ENCODE data around the gene SCAANT1. TPM values are rescaled to one million over a fixed set of nuclear protein-coding genes. Genes with fewer than 3 reads are reported as not detected.

The SCAANT1 gene
- total RNA-seq, 2 experiments from 2014 or later = not detected

DNA sequence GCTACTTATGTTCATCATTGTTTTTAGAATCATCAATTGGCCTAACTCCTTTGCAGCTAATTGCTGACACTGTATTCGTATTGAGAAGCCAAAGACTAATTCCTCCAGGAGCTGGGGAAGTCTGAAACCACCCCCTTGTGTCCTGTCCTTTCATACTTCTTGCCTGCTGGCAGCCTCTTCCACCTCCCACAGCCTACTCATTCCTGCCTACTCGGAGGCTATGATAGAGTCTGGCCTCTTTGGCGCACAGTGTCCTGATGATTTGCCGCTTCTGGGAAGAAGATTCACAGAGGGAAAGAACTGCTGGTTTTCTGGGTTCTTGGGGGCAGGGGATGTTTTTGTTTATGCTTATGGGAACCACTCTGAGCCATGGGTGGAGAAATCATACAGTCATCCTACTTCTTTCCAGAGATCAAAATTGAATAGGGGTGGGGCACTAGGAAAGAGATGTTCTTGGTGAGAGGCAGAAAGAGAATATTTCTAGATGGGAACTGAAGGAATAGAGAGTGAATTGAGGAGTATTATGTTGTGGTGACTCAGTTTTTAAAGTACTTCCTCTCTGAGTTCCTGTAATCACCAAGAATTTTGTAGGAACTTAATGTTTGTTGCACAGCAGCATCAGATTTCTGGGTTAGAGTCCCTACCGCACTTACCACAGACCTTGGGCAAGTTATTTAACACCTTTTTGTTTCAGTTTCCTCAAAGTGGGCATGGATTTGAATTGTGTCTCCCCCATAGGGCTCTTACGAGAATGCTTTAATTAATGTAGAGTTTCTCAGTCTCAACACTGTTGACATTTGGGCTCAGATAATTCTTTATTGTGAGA is 22.1 kb upstream of the SCAANT1 start:
- TF ChIP-seq, protein P1, sequence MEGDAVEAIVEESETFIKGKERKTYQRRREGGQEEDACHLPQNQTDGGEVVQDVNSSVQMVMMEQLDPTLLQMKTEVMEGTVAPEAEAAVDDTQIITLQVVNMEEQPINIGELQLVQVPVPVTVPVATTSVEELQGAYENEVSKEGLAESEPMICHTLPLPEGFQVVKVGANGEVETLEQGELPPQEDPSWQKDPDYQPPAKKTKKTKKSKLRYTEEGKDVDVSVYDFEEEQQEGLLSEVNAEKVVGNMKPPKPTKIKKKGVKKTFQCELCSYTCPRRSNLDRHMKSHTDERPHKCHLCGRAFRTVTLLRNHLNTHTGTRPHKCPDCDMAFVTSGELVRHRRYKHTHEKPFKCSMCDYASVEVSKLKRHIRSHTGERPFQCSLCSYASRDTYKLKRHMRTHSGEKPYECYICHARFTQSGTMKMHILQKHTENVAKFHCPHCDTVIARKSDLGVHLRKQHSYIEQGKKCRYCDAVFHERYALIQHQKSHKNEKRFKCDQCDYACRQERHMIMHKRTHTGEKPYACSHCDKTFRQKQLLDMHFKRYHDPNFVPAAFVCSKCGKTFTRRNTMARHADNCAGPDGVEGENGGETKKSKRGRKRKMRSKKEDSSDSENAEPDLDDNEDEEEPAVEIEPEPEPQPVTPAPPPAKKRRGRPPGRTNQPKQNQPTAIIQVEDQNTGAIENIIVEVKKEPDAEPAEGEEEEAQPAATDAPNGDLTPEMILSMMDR (conservative IDR thresholded peaks at IDR 0.05; ENCODE audit: low read length) = no peak
- TF ChIP-seq EZH2phosphoT487 (IDR thresholded peaks at IDR 0.05; ENCODE audit: borderline replicate concordance, low read depth, low read length) = no peak

DNA sequence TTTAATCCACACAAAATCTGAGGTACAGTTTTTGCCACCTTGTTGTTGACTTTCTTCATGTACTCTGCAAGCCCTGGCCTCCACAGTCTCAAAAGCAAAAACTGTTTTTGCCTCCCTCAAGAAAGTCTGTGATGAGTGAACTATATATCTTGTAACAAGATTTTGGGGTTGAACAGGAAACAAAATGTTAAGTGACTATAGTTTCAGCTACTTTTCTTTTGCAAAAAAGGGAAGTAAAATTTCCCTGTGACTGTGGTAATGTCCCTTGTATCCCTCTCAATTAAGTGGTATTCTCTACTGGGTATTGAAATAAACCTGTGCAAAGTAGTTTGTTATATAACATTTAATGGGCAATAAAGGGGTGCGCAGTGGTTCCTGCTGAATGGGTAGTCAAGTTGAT is 21.3 kb upstream of the SCAANT1 start:
- Histone ChIP-seq H2AFZ (ENCODE audit: low read length) (no peak overlapping the region), H3K27ac (ENCODE audit: low read depth, low read length, poor library complexity, severe bottlenecking) (peak overlapping the region; percentile 78), H3K4me3 (ENCODE audit: low read depth, low read length, poor library complexity, severe bottlenecking) (peak overlapping the region; percentile 25), H3K4me2 (ENCODE audit: low read length) (peak overlapping the region; percentile 73), H3K9me3 (ENCODE audit: low read length) (no peaks in the 10 kb centered on the region), H3K9me2 (ENCODE audit: insufficient read depth, low read length) (no peaks in the 10 kb centered on the region), H4K20me1 (ENCODE audit: insufficient read depth, low read length) (peaks cover 38% of the 10 kb centered on the region), H3K79me2 (ENCODE audit: insufficient read depth, low read depth, low read length) (peaks cover 73% of the 10 kb centered on the region; the same call in 1 of the 2 replicates), H3K36me3 (ENCODE audit: insufficient read depth, low read length) (peaks cover 59% of the 10 kb centered on the region), H3K4me1 (ENCODE audit: insufficient read depth, low read length, poor library complexity, severe bottlenecking) (peaks cover 64% of the 10 kb centered on the region)
- BruUV-seq (replicated peaks) = no TSS peak
- intact Hi-C loops (cut with micrococcal nuclease; ENCODE audit: unreplicated experiment) = no loop called here
- POLR2A ChIA-PET = interaction anchor here (0.8 kb wide), 1 partner anchor 15 kb away, joined by 4 read pairs; no protein-coding TSS in a partner anchor
- CTCF ChIA-PET (ENCODE audit: unreplicated experiment) = no interaction called here
- TF ChIP-seq EZH2phosphoT487 (IDR thresholded peaks at IDR 0.05; ENCODE audit: borderline replicate concordance, low read depth, low read length) = no peak
- TF ChIP-seq, protein P1 (conservative IDR thresholded peaks at IDR 0.05; ENCODE audit: low read length) = no peak
- peak; percentile 62 for DNase-seq (ENCODE audit: low spot score)

More for the DNA sequence above, 22.1 kb upstream of the SCAANT1 start:
- CTCF ChIA-PET (ENCODE audit: unreplicated experiment) = no interaction called here
- Histone ChIP-seq H3K4me2 (ENCODE audit: low read length) (peak overlapping the region; percentile 73), H3K36me3 (ENCODE audit: insufficient read depth, low read length) (peaks cover 57% of the 10 kb centered on the region), H3K27ac (ENCODE audit: low read depth, low read length, poor library complexity, severe bottlenecking) (peak overlapping the region; percentile 78), H3K4me1 (ENCODE audit: insufficient read depth, low read length, poor library complexity, severe bottlenecking) (peaks cover 60% of the 10 kb centered on the region), H2AFZ (ENCODE audit: low read length) (no peak overlapping the region), H3K9me3 (ENCODE audit: low read length) (no peaks in the 10 kb centered on the region), H3K4me3 (ENCODE audit: low read depth, low read length, poor library complexity, severe bottlenecking) (no peak overlapping the region), H3K79me2 (ENCODE audit: insufficient read depth, low read depth, low read length) (peaks cover 74% of the 10 kb centered on the region; the same call in 1 of the 2 replicates), H3K9me2 (ENCODE audit: insufficient read depth, low read length) (no peaks in the 10 kb centered on the region), H4K20me1 (ENCODE audit: insufficient read depth, low read length) (peaks cover 33% of the 10 kb centered on the region; the same call in 1 of the 2 replicates)
- no TSS peak for BruUV-seq (replicated peaks)
- POLR2A ChIA-PET = interaction anchor here (0.6 to 1.1 kb wide), 2 partner anchors 76 to 290 kb away, joined by 3 to 4 read pairs; no protein-coding TSS in a partner anchor
- intact Hi-C loops (cut with micrococcal nuclease; ENCODE audit: unreplicated experiment) = no loop called here
- no peak for DNase-seq (ENCODE audit: low spot score)

All from OCI-LY7 (cell line).